Mononuclear cell (primary cell): ENCODE measurements around the gene MR1. TPM values are rescaled to one million over a fixed set of nuclear protein-coding genes. Genes with fewer than 3 reads are reported as not detected.
"Not testable (repeated sequence)": the region's sequence is repeated elsewhere in the genome, so short reads cannot be mapped to it uniquely, and the experiment has no call there.

Source experiments
- H3K27me3 ChIP-seq: 2 replicates; pipeline ENCODE4 v1.6.0; 2011; ENCODE audit warnings: low read length, control low read depth; ENCODE audit not compliant: insufficient read depth
- H3K4me1 ChIP-seq: 2 replicates; pipeline ENCODE4 v1.5.1; 2011; ENCODE audit warnings: mild to moderate bottlenecking, low read length, control low read depth; ENCODE audit not compliant: insufficient read depth
- H3K4me3 ChIP-seq: 2 replicates; pipeline ENCODE4 v1.5.1; 2011; ENCODE audit warnings: mild to moderate bottlenecking, low read length, moderate library complexity
- H3K9me3 ChIP-seq: 2 replicates; pipeline ENCODE4 v1.5.1; 2011; ENCODE audit warnings: low read depth, mild to moderate bottlenecking, control low read depth, low read length
- total RNA-seq: library from RNA; depleted of rRNA; stranded (reverse); fragments of >200 nt; gene quantifications from one replicate; pipeline ENCODE4 v1.2.3, GENCODE V29; 2012

Gene MR1
- total RNA-seq, 1 donor = 19.2 TPM

DNA sequence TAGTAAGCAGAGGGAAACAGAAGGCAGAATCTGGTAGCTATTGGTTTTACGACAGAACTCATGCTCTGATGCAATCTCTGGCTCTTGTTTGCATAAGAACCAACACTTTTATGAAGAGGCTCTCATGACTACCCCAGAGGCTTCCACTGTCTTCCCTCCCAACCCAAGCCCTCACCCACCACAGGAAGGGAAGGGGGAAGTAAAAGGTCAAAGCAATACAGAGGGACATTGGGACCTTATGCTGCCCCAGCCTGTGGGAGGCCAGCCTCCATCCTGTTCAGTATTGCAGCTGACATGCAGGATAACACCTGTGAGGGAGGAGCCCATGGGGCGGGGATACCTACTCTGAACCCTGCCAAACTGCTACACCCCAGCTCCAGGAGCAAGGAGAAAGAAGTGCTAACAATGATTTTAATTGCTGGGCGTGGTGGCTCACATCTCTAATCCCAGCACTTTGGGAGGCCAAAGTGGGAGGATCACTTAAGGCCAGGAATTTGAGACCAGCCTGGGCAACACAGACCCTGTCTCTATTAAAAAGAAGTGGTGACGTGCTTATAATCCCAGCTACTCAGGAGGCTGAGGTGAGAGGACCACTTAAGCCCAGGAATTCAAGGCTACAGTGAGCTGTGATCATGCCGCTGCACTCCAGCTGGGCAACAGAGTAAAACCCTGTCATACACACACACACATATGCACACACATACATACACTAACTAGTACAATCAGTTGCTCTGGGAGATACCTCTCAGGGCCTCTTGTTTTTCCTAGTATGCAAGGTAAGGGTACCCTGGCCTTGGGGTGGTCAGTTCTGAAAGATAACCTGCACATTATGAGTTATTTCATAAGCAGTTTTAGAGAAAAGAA, 9.5 kb downstream of the MR1 start:
- H3K4me1 ChIP-seq = peaks cover 59% of the 10 kb centered on the region
- no peaks in the 10 kb centered on the region for H3K9me3 ChIP-seq
- no peaks in the 10 kb centered on the region for H3K27me3 ChIP-seq
- H3K4me3 ChIP-seq = no peak overlapping the region

DNA sequence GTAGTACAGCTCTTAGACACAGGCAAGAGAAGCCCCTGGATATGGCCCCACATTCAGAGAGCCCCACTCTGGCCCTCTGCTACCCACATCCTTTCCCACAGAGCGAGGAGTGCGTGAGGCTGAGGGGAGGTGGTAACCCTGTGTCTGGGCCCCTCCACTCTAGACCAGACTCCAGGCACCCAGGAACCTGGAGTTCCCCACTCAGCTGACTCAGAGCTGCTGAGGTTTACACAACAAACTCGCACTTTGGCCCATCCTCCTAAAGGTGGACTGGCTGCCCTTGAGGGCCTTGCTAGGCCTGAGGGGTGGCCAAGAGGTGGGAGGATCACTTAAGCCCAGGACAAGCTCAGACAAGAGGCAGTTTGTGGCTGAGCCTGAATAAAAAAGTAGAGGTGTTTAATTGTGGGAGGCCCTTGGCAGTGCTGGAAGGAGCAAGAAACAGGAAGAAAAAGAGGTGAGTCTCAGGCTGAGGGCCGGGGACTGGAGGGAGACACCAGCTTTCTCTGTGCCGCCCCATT, 10.7 kb downstream of the MR1 start:
- Histone ChIP-seq H3K4me1 (peaks cover 55% of the 10 kb centered on the region), H3K4me3 (no peak overlapping the region), H3K9me3 (no peaks in the 10 kb centered on the region), H3K27me3 (no peaks in the 10 kb centered on the region)

DNA sequence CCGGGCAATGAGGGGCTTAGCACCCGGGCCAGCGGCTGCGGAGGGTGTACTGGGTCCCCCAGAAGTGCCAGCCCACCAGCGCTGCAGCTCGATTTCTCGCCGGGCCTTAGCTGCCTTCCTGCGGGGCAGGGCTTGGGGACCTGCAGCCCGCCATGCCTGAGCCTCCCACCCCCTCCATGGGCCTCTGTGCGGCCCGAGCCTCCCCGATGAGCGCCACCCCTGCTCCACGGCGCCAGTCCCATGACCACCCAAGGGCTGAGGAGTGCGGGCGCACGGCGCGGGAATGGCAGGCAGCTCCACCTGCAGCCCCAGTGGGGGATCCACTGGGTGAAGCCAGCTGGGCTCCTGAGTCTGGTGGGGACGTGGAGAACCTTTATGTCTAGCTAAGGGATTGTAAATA, 12.2 kb downstream of the MR1 start:
- peaks cover 44% of the 10 kb centered on the region for H3K4me1 ChIP-seq
- not testable (repeated sequence) for H3K27me3 ChIP-seq, H3K9me3 ChIP-seq, H3K4me3 ChIP-seq

DNA sequence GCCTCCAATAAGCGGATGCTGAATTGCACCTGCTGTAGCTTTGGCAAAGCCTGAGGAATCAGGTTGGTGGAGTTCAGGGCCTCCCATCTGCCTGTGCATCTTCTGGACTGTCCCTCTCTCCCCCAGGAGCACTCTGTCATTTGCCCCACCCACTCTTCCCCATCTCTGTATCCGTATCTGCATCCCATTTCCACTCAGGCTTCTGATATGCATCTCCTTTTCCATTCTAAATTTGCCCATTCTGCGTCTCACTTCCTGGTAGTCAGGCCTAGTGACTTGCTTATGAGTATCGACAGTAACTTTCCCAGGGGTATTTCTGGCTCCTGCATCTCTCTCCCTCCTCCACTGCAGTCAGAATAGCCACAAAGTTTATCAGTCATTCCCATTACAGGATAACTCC, 15.6 kb downstream of the MR1 start:
- H3K27me3 ChIP-seq = no peaks in the 10 kb centered on the region
- H3K4me1 ChIP-seq = peaks cover 10% of the 10 kb centered on the region
- H3K4me3 ChIP-seq = no peak overlapping the region
- no peaks in the 10 kb centered on the region for H3K9me3 ChIP-seq

DNA sequence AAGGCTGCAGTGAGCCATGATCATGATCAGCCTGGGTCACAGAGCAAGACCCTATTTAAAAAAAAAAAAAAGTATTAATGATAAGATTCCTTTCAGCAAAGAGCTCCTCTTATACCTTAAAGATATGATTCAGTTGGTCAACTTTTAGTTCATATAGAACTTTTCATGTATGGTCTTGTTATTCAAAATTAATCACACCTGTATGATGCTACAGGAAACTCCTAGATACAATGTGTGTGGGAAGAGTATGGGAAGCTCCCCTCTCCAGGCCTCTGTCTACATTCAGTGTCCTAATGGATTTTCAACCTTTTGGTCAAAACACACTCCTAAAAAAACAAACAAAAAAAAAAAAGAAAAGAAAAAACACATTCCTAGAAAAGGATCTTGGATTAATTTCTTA, 17.1 kb downstream of the MR1 start:
- Histone ChIP-seq H3K9me3 (no peaks in the 10 kb centered on the region), H3K27me3 (no peaks in the 10 kb centered on the region), H3K4me3 (no peak overlapping the region), H3K4me1 (no peaks in the 10 kb centered on the region)

DNA sequence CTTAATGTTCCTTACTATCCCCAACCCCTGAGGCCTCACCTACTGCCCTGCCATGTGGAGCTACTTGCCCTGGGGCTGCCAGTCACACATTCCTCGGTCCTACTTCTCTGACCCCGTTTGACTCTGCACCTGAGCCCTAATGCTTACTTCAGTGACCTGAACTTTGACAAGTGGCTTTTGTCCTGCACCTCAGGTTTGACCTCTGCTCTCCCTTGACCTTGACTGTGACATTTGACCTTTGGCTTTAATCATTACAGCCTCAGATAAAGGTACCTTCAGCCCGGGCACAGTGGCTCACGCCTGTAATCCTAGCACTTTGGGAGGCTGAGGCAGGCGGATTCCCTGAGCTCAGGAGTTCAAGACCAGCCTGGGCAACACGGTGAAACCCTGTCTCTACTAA, 22.8 kb downstream of the MR1 start:
- H3K4me1 ChIP-seq = peaks cover 16% of the 10 kb centered on the region
- H3K4me3 ChIP-seq = no peak overlapping the region
- no peaks in the 10 kb centered on the region for H3K27me3 ChIP-seq
- H3K9me3 ChIP-seq = no peaks in the 10 kb centered on the region

DNA sequence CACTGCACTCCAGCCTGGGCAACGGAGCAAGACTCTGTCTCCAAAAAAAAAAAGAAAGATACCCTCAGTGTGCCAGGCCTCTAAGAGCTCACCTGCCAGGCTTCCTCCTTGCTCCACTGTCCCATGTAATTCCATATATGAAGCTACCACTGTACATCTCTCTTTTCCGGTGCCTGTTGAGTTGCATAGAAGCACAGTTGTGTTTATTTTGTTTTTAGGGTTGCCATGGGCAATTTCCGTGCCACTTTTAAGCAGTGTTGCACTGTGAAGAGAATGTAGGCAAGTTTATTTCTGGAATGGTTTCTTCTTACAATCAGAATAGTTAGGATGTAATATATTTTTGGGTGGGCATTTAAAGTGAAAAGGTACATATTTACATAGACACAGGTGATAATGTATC, 23.3 kb downstream of the MR1 start:
- Histone ChIP-seq H3K4me1 (peaks cover 22% of the 10 kb centered on the region), H3K4me3 (no peak overlapping the region), H3K27me3 (no peaks in the 10 kb centered on the region), H3K9me3 (no peaks in the 10 kb centered on the region)

DNA sequence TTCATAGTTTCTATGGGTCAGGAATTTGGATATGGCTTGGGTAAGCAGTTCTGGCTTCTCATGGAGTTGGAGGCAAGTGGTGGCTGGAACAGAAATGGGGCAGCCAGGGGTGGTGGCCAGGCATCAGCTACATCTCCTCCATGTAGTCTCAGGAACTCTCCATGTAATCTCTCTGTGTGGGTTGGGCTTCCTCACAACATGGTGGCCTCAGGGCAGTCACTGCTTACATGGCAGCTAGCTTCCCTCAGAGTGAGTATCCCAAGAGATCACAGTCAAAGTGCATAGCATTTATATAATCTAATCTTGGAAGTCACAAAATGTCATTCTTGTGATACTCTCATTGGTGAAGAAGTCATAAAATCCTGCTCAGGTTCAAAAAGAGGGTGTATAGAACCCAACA, 25.7 kb downstream of the MR1 start:
- Histone ChIP-seq H3K4me1 (peaks cover 45% of the 10 kb centered on the region), H3K9me3 (no peaks in the 10 kb centered on the region), H3K4me3 (no peak overlapping the region), H3K27me3 (no peaks in the 10 kb centered on the region)

DNA sequence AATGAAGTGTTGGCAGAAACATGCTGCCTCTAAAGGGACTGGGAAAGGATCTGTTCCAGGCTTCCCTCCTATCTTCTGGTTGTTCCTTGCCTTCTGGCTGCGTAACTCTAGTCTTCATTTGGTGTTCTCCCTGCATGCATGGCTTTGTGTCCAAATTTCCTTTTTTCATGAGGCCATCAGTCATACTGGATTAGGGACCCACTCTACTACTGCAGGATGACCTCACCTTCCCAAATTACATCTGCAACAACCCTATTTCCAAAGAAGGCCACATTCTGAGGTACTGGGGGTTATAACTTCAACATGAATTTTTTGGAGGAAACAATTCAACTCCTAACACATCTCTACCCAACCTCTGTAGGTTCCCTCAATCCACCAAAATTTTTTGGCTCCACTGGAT, 26.3 kb downstream of the MR1 start:
- no peaks in the 10 kb centered on the region for H3K9me3 ChIP-seq
- H3K4me3 ChIP-seq = no peak overlapping the region
- H3K4me1 ChIP-seq = peaks cover 47% of the 10 kb centered on the region
- no peaks in the 10 kb centered on the region for H3K27me3 ChIP-seq

DNA sequence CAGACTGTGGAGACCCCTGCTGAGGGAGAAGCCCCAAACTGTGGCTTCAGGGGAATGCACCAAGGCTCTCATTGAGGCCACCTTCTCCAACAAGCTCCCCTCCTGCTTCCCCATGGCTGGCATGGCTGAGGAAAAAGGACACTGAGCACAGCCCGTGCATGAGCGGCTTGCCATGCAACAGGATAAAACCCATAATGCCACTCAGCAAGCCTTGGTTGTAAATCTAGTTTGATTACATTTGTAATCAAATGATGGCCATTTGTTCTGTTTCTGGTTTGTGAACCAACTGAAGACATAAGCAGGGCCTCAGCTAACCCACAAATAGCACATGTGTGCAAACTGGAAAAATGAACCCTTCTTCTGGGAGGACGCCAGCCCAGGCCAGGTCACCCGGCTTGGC, 27.2 kb downstream of the MR1 start:
- H3K27me3 ChIP-seq, H3K4me3 ChIP-seq, H3K9me3 ChIP-seq: not testable (repeated sequence)
- peaks cover 47% of the 10 kb centered on the region for H3K4me1 ChIP-seq

DNA sequence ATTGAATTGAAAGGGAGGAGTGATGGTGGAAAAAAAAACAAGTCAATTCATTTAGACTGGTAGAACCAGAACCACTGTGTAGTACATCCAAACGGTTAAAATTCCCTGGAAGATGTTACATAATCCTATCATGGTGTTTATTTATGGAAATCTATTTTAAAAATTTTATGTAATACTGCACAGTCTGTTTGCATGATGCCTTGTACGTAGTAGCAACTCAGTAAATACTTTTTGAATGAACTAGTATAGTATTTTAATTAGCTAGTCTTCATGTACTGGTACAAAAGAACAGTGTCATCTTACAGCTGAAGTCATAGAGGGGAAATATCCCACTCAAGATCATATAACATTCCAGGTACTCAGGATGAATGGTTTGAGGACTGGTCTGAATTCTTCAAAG, 27.7 kb downstream of the MR1 start:
- Histone ChIP-seq H3K27me3 (no peaks in the 10 kb centered on the region), H3K4me1 (peaks cover 47% of the 10 kb centered on the region), H3K4me3 (no peak overlapping the region), H3K9me3 (no peaks in the 10 kb centered on the region)

DNA sequence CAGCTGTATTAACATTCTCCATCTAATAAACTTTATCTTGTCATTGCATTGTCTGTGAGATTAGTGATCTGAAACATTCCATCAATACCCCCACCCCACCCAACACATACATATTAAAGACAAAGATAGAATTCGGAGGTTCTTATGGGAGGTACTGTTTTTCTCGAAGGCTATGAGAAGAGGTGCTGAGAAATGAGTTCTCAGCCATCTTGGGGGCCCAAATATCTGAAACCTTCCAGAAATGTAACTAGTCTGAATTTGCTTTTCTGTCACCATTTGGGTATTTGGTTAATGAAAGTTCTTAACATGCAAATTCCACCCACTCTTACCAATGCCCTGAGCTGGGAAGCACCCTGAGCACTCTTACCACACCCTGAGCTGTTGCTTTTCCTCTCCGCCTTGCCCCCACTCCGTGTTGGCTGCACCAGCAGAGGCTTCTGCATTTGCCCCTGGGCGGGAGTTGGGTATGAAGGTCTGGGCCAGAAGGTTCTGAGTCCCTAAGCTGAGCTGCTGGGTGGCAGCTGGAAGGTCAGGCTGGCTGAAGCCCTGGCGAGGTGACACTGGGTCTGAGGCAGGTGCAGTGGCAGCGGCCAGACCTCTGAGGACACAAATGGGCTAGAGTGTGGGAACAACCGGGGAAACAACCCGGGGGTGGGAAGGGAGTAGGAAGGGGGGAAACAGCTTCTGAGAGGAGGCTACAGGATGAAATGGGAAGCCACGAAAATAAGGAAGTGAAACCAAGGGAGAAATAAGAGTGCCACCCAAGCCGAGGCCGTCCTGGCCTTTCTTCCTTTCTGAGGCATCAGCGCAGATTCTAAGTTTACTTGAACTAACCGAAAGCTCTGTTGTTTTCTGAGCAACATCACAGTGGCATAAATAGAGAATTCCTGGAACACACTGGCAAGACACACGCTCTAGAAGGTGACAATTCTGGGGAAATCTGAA, 28.4 kb downstream of the MR1 start:
- Histone ChIP-seq H3K9me3 (no peaks in the 10 kb centered on the region), H3K4me3 (no peak overlapping the region), H3K4me1 (peaks cover 47% of the 10 kb centered on the region), H3K27me3 (no peaks in the 10 kb centered on the region)

DNA sequence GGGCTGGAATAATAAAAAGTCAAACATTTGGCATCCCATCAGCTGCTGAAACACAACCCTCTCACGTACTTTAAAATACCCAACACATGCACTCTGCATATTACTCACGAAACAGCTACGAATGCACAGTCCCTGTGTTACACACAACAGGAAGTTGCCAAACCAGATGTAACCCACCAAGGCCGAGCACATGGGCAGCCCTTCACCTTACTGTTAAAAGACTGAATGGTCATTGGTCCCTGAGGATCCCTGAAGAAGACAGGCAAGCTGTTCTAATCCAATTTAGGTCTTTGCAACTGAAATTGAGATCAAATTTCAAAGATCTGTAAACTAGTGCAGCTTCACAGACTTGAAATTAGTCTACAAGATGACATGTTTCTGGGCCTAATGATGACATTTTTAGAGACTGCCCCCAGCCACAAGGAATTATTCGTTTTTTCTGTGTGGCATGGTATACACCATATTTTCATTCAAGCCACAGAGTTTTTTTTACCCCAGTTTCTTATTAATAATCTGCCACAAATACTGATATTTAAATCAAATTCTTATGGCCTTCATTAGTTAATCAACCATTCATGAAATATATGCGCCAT, 29.1 kb downstream of the MR1 start:
- Histone ChIP-seq H3K4me1 (peaks cover 47% of the 10 kb centered on the region), H3K9me3 (no peaks in the 10 kb centered on the region), H3K27me3 (no peaks in the 10 kb centered on the region), H3K4me3 (no peak overlapping the region)

DNA sequence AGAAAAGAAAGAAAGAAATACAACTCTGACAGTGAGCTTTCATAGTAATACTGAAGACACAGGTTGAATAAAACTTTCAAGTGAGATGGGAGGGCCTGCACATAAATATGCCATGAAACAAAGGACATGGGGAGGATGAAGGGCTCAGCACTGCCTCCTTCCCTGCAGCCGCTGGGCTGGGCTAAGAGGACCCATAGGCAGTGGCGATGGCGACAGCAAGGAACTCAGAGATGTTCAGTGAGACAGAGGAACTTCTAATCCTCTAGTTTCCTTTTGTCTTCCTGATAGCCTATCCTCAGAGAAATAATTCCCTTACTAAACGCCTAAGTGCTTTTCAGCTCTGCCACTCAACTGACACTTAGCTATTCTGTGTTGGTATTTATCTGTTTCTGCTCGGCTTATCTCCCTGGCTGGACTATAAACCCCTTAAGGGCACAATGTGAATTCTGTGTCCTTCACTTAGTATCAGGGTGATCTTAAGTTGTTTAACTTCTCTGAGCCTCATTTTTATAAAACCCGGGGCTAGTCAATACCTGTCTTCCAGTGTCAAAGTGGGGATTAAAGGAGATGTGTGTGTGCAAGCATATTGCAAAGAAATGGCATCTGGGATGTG, 30.3 kb downstream of the MR1 start:
- Histone ChIP-seq H3K9me3 (no peaks in the 10 kb centered on the region), H3K4me1 (peaks cover 47% of the 10 kb centered on the region), H3K27me3 (no peaks in the 10 kb centered on the region), H3K4me3 (no peak overlapping the region)

DNA sequence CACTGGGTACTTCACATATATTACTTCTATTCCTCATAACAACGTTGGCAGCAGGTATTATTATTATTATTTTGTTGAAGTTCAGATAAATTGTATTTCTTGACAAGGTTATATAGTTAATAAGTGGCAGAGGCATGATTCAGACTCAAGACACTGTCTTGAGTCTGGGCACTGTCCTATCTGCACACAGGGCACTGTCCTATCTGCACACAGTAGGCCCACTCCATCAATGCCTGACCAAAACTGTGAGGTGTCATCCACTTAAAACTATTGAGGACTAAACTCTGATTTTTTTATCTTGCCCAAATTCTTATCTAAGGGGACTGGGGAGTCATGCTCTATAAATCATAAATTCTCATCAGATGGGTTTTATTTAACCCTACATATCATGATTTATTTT, 30.9 kb downstream of the MR1 start:
- Histone ChIP-seq H3K9me3 (no peaks in the 10 kb centered on the region), H3K4me1 (peaks cover 47% of the 10 kb centered on the region), H3K4me3 (no peak overlapping the region), H3K27me3 (no peaks in the 10 kb centered on the region)
